Left hindlimb (tissue), 1 donor: Measurements from ENCODE around the gene MYH13.

Experiments
- DNase-seq: peaks from one replicate; pipeline ENCODE4 v3.0.0-alpha.2; 2018

MYH13 gene

DNA sequence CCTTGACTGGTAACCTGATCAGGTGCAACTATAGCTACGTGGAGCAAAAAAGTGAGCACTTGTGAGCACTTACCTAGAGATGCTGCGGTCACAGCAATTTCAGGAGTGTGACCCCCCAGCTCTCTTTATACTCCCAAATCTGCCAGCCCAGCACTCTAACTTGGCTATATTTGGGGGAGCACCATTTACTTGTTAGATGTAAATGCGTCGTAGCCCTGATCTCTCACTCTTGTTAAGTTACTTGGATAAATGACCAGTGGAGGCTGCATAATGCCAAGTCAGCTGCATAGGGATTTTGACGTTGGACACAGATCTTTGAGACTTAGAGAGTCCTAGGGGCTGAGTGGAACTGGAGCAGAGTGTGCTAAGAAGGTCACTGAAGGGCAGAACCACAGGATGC, at the start of gene MYH13:
Gene MYH13 (minus strand): TSS at position 101 of the 400 bp plus-strand sequence. CDS start 8,476 bp downstream, outside the sequence.
- DNase-seq, result no peak

- no peak for DNase-seq
Measured at GRCh38 chr17:10421900-10422542, 49.2 kb upstream of the MYH13 start, which contains the start of gene MYH8. Gene MYH8 (minus strand): TSS chr17:10421950. CDS start chr17:10420227, 1,723 bp downstream.

DNA sequence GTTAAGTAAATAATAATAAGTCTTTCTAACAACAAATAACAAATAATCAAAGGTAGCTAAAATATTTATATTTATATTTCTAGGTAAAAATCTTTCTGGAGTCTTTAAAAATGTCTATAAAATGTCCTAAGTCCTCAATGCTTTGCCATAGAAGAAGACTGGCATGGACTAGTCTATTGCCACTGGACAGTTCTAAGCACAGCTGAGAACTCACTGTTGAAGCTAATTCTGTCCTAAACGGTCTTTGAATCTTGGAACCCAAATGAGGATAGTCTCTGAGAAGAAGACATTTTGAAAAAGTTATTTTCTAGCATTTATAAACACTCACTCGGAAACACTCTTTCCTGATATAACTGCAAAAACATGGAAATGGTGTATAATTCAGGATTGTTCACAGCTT, 48.4 kb upstream of the MYH13 start:
- DNase-seq, result no peak

- DNase-seq, result no peak
Measured at GRCh38 chr17:10420811-10421210, 48.0 kb upstream of the MYH13 start.

- peak; percentile 47 for DNase-seq
Measured at GRCh38 chr17:10417431-10417830, 44.6 kb upstream of the MYH13 start.

DNA sequence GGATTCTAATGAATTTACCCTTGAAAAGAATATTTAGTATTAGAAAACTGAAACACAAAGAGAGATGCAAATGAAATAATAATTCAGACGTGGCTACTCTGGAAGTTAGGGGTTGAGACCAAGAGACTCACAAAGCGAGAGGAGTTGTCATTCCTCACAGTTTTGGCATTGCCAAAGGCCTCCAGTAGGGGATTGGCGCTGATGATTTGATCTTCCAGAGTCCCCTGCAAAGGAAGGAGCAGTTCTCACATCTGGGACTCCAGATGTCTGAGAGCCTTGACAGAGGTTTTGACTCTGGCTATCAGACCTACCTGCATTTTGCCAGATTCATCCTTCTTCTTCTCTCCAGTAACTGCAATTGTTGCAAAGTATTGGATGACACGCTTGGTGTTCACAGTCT, 42.4 kb upstream of the MYH13 start:
- DNase-seq, result no peak

- no peak for DNase-seq
Measured at GRCh38 chr17:10403589-10403988, 30.8 kb upstream of the MYH13 start.

- no peak for DNase-seq
Measured at GRCh38 chr17:10398352-10398751, 25.5 kb upstream of the MYH13 start.

GRCh38 chr17:10396524-10397163, 23.8 kb upstream of the MYH13 start:
- no peak for DNase-seq

- no peak for DNase-seq
Measured at GRCh38 chr17:10394201-10394887, 21.5 kb upstream of the MYH13 start.

GRCh38 chr17:10392880-10393279, 20.1 kb upstream of the MYH13 start:
- DNase-seq, result no peak

DNA sequence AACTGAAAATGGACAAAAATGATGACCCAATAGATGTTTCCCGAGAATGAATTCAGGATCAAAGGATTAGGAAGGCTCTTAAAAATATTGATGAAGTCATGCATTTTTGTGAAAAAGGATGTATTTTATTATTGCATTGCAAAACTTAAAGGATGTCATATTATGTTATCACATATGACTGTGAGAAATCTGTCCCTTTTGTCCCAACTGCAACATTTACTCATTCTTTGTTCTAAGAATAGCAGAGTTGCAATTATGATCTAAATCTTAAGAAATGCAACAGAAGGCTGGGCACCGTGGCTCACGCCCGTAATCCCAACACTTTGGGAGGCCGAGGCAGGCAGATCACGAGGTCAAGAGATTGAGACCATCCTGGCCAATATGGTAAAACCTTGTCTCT, 13.1 kb upstream of the MYH13 start:
- no peak for DNase-seq

DNA sequence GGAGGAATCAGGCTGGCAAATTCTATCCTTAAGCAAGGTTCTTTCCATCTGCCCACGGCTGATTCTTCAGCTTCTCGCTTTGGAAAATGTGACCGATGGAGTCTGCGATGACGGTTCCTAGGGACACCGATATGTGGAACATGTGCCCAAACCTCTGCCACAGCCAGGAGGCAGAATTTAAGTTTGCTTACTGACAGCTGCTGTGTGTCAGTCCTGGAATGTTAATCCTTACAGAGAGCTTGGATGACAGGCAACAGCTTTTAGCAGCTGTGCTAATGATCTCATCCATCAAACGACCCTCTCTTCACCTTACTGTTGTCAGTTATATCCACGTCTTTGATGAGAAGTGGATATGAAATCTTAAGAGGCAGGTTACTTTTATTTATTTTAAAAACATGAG, 11.4 kb upstream of the MYH13 start:
- peak; percentile 52 for DNase-seq

- no peak for DNase-seq
Measured at GRCh38 chr17:10380631-10381408, 8.0 kb upstream of the MYH13 start.

DNA sequence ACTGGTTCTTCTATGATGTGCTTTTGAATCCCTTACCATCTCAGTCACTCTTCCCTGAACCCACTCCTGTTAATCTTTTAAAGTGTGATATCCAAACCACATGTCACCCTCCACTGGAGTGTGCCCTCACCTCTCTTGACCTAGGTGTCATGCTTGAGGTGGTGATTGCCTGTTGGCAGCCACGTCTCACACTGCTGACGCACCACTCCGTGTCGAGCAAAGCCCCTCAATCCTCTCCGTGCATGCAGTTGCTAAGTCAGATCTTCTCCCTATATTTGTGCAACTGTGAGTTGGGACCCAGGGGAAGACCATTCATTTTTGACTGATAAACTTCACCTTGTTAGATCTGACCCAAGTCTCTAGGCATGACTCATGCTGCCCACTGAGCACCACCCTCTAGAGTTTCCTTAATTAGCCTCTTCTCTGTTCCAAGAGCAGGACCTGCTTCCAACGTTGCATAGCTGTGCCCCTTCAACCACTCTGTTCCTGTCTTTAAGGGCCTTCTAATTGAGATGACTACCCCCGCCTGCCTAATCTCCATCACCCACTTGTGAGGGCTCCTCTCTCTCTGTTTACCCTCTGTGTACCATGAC, 2.7 kb downstream of the MYH13 start:
- DNase-seq, result no peak

GRCh38 chr17:10369239-10369638, 3.6 kb downstream of the MYH13 start:
- DNase-seq, result no peak

- no peak for DNase-seq
Measured at GRCh38 chr17:10368561-10368960, 4.2 kb downstream of the MYH13 start.

DNA sequence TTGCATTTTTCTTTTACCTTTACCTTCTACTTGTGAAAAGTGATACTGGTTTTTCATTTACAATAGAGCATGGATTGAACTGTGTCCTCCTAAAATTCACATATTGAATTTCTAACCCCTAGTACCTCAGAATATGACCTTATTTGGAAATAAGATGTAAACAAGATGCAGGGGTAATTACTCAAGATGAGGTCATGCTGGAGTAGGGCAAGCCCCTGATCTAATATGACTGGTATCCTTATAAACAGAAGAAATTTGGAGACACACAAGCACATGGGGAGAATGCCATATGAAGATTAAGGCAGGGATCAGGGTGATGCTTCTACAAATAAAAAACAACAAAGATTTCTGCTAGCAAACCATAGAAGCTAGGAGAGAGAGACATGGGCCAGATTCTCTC, 12.2 kb downstream of the MYH13 start:
- DNase-seq, result no peak

DNA sequence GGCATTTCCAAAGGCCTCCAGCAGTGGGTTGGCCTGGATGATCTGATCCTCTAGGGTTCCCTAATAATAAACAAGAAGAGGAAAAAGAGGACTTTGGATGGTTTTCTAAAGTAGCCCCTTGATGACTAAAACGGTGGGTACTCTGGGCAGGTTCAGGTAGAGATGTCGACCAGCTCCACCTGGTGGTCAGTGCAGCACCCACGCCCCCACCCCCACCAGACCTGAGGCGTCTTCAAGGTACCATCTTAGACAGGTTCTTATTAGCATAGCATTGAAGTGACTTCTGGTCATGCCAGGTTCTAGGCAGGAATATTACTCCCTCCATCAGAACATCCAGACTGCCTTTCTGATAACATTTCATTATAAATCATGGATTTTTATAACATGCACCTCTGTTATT, 15.0 kb downstream of the MYH13 start:
- DNase-seq, result no peak

GRCh38 chr17:10354651-10355050, 18.2 kb downstream of the MYH13 start:
- no peak for DNase-seq

GRCh38 chr17:10352893-10353292, 19.9 kb downstream of the MYH13 start:
- no peak for DNase-seq

DNA sequence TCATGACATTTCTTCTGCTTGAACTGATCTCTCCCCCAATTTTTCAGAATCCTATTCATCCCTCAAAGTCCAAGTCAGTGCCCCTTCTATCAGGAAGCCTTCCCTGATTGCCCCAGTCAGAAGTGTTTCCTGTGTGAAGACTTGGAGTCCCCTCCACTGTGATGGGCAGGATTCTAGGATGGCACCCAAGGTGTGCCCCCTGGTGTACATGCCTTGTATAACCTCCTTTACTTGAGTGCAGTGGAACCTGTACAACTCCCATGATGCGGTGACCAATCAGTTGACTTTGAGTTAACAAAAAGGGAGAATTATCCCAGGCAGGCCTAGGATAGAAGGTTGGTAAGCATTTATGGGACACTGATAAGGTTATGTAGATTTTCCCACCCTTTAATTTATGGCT, 23.4 kb downstream of the MYH13 start:
- DNase-seq, result no peak

GRCh38 chr17:10344816-10345215, 28.0 kb downstream of the MYH13 start:
- DNase-seq, result no peak
